Stimulated activated CD8-positive, alpha-beta memory T cell treated with anti-CD3 and anti-CD28 coated beads, Interleukin-4, amount 100 ng/mL, for 4 hours (primary cell): Measurements from ENCODE around the gene BCAT1.

ENCODE experiments used
- DNase-seq, 2 donors: peaks; one replicate each; pipeline ENCODE4 v3.0.0-alpha.2; 2020; ENCODE audit warnings: low read depth in 2 of 2, low spot score in 1 of 2

BCAT1 gene

DNA sequence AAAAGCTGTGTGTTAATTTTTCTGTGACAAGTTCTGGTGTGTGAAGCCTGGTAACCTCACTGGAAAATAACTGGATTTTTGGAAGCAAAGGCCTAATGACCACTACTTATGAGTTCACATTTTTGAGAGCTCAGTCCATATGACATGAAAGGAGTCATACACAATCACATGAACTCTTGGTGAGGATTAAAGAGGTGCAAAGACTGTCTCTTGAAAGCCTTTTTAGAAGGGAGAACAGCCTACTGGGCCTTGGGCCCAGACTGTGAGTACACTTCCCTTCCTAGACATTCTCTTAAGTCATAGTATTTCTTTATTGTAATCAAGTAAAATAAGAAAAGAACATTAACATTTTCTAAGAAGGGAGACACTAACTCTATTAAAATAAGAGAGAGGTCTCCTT lies 176.1 kb downstream of the BCAT1 start:
- DNase-seq, result no peak

DNA sequence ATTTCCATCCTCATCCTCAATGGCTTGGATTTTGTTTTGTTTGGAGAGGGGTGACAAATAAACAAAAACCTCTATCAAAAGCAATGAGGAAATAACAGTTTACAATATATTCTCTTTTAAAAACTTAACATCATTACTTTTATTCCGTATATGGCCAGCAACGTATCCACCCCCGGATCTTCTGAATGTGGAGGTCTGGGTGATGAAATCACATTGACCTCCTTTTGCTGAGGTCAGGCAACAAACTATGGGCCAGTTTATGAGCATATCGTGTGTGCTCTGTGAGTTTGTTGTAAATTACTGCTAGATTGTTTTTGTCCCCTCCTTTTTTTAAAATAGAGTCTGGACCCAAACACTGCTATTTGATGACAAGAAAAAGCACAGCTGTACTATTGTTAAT lies 178.1 kb downstream of the BCAT1 start:
- DNase-seq, result no peak

DNA sequence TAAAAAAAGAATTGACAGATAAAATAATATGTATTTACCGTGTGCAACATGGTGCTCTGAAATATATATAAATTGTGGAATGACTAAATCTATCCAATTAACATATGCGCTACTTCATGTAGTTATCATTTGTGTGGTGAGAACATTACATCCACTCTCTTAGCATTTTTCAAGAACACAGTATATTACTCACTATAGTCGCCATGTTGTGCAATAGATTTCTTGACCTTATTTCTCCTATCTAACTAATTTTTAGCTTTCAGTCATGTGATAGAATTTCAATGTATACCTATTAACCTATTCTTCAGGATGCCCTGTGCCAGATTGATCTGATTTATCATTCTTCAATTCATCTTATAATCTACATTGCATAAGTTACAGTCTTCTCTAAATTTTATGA lies 178.6 kb downstream of the BCAT1 start:
- DNase-seq, result no peak

DNA sequence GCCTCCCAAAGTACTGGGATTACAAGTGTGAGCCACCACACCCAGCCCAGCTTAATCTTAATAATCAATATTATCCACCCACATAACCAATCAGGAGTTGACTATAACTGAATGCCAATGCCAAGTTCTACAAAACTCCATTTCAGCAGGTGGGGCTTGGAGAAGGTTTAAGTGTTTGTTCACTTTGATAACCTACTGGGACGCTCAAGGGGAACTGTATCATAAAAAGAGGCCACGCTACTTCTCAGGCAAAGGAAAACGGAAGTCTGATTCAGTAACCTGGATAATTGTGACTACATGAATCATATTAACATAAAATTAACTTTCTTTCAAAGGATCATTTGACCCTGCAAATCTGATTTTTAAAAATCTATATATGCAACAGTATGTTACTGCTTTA lies 179.2 kb downstream of the BCAT1 start:
- no peak for DNase-seq

DNA sequence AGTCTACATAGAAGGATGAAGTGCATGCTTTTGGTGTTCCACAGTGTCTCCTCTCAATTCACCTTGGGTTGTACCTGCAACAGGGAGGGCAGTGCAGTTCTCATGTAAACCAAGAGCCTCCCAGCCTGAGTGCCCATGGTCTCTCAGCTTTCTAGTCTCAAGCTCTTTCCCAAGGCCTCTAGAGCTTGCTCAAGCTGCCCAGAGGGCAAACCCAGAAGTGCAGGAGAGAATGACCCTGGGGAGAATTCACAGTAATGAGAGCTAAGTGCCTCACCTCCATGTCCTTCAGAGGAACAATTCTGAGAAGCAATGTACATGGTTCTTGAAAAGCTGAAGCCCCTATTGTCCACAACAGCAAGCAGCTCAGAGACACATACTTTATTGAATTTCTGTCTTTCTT lies 180.5 kb downstream of the BCAT1 start:
- DNase-seq, result no peak

DNA sequence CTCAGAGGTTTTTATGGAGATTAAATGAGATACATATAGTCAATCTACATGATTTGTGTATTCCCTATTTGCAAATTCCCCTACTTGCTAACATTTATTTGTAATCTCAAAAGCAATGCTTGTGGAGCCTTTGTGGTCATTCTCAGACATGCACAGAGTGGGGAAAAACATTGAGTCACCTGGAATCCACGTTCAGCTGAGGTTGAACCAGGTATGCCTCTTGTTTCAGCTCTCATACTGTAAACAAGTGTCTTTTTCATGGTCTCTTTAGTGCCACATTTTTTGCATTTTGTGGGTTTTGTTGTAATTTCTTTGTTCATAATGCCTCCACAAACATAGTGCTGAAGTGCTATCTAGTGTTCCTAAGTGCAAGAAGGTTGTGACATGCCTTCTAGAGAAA lies 181.9 kb downstream of the BCAT1 start:
- no peak for DNase-seq

DNA sequence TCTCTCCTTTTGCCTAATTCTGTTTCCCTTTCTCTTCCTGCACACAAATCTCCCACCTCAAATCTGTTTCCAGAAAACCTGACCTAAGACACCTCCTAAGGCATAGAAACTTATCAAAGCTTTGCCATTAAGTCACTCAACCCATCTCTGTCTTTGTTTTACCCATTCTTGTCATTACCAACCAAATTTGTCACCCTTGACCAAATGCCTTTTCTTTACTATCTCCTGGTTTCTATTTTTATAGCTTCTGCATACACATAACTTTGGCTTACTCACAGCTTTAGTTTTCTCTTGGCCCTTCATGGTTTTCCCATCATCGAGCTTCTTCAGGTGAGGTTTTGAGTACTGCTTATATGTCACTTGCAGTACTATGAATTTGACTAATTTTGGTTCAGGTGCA lies 184.2 kb downstream of the BCAT1 start:
- no peak for DNase-seq

DNA sequence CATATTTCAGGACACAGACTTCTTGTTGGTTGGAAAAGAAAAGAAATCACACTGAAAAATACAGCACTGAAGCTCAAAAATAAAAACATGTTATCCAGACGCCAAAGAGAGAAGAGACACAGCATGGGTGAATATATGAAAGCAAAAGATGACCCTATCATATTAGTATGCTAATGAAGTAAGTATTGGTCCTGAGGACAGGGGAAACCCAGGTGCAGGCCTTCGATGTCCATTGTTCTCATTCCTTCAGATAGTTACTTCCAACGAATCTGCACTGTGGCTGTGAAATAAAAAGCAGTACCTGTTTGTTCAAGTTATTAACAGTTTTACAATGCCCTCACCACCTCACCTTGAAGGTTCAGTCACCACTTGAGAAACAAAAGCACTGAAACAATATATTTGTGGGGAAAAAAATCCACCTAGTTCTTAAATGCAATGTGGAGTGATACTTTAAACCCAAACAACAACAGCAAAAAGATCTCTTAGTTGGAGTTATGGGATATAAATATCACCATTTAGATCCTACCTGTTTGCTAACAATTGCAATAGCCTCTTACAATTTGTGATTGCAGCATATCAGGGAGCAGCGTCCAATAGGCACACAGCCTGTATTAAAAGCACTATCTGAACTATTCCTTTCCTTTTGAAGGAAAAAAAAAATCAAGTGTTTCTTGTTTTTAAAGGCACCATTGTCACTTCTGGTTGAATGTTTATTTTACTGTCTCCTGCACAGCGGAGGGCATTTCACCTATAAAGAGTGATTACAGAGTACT lies 188.1 kb downstream of the BCAT1 start:
- no peak for DNase-seq

DNA sequence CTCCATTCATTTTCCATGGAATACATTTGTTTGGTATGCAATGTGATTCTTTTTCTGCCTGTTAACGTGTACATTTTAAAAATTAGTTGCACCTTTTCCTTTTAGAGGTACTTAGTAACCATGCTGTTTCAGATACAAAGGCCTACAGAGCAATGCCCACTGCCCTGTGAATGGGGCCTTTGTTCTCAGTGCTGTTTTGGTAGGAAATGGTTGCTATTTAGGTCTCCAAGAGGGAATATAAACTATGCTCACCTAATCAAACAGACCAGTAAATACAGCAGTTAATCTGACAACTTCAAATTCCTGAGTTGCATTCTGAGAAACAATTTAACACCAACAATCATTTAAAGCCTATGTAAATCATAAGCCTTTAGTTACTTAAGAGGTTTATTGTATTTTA lies 188.7 kb downstream of the BCAT1 start:
- no peak for DNase-seq
